HG03460 (cell line): Measurements from ENCODE around the gene ACBD7.

Source experiments
- ATAC-seq: cut with Tn5 transposase; IDR thresholded peaks from one replicate; pipeline ENCODE4 v1.9.1; 2021; ENCODE audit not compliant: unreplicated experiment

Gene ACBD7

DNA sequence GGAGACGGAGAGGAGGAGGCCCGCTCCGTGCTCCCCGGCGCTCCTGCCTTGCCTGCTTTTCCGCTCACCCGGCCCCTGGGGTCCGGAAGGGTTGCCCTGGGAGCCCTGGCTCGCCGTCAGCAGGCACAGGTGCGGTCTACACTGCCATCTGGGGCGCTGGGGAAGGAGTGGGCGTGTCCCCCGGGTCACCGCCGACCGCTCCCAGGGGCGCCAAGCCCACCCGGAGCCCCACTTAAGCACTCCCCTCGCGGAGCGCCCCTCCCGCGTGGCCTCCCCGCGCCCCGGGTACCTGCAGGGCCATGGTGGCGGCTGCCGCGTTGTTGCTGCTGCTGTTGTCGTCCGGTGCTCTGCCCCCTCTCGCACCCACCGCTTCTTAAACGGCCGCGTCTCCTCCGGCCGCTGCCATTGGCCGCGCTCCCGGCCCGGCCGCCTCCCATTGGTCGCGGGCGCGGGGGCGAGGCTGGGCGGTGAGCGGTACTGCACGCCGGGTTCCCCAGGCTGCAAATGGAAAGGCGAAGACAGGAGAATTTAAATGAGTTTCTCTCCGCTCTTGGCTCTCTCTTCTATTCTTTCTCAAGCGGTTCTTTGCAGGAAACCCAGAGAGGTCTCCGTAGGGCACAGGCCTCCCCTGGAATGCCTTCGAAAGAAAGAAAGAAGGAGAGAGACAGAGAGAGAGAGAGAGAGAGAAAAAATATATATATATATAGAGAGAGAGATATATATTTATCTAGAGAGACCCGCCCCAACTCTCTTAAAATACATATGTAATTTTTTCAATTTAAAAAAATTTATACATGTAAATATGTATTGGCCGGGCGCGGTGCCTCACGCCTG is at the start of gene ACBD7:
ACBD7 (minus strand) TSS at position 349 of the 834 bp plus-strand sequence; CDS start at position 301, 48 bp downstream.
- ATAC-seq, result peak; percentile 99

GRCh38 chr10:15137636-15138035 is 49.1 kb upstream of the ACBD7 start:
- ATAC-seq, result no peak

GRCh38 chr10:15137036-15137359 is 48.4 kb upstream of the ACBD7 start:
- no peak for ATAC-seq

GRCh38 chr10:15136129-15137035 is 47.8 kb upstream of the ACBD7 start:
- ATAC-seq, result no peak

- ATAC-seq, result no peak
These were observed 42.8 kb upstream of the ACBD7 start for GRCh38 chr10:15131330-15131729.

DNA sequence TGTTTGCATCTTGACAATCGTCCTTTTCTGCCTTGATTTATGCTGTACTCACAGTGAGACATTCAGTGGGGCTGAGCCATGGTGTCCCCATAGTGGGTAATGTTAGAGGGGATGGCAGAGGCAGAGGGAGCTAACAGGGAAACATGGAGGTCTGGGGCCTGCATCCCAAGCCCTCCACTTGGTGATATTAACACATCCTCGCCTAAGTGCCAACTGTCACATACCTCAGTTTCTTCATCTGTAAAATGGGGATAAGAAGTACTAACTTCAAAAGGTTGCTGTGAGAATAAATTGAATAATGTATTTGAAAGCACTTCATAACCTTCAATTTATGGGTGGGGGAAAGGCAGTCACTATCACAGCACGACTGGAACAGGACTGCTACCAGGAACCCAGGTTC is 36.3 kb upstream of the ACBD7 start:
- ATAC-seq, result no peak

GRCh38 chr10:15124190-15124589 is 35.6 kb upstream of the ACBD7 start:
- ATAC-seq, result no peak

DNA sequence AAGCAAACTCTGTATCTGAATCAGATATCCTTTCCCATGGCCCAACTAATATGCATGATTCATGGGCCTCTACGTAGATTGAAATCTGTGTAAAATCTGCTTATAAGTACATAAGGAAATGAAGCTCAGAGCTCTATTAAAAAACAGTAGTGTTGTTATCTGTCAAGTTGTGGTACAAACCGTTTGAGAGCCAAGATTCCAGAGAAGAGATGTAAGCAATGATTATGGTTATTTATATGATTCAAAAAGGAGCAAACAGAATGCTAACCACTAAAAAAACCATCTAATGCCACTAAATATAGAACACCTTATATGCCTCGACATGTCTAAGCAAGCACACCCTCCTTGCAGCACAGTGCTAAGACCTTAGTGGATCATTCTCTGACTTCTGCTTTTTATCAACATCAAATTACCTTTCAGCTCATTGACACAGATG is 35.2 kb upstream of the ACBD7 start:
- no peak for ATAC-seq

GRCh38 chr10:15122477-15123030 is 34.0 kb upstream of the ACBD7 start:
- peak; percentile 85 for ATAC-seq

GRCh38 chr10:15121707-15122106 is 33.1 kb upstream of the ACBD7 start:
- ATAC-seq, result no peak

- no peak for ATAC-seq
These were observed 31.9 kb upstream of the ACBD7 start for GRCh38 chr10:15120523-15120922.

DNA sequence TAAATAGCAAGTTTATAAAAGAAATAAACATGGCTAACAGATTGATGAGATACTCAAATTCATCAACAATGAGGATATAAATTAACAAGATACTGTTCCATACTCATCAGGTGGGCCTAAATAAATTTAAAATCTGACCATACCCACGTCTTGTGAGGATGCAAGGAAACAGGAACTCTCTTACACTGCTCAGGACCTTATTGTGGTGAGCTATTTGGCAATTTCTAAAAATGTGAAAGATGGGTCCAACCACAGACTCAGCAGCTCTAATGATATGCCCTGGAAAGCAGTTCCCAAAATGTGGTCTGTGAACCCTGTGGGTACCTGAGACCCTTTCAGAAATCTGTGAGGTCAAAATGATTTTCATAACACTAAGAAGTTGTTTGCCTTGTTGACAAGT is 30.0 kb upstream of the ACBD7 start:
- ATAC-seq, result no peak

- ATAC-seq, result no peak
These were observed 27.6 kb upstream of the ACBD7 start for GRCh38 chr10:15116225-15116624.

GRCh38 chr10:15113766-15114165 is 25.2 kb upstream of the ACBD7 start:
- ATAC-seq, result no peak

DNA sequence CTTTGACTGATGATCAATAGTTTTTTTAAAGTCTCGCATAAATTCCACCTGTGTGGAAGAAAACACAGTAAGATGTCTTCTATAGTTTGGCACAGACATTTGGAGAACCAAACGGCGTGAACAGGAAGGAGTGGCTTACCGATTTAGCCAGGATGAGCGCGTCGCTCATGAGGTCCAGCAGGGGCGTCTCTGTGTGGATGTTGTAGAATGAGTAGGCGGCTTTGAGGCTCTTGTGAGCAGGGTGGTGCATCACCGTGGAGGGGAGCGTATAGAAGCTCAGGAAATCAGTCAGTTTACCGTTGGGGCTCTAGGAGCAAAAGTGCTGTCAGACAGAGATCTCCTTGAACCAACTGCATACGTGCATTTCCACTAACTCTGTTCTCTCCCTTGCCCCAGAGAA is 24.1 kb upstream of the ACBD7 start:
- no peak for ATAC-seq

GRCh38 chr10:15106352-15107013 is 17.9 kb upstream of the ACBD7 start:
- ATAC-seq, result no peak

- ATAC-seq, result no peak
These were observed 14.9 kb upstream of the ACBD7 start for GRCh38 chr10:15103513-15103912.

DNA sequence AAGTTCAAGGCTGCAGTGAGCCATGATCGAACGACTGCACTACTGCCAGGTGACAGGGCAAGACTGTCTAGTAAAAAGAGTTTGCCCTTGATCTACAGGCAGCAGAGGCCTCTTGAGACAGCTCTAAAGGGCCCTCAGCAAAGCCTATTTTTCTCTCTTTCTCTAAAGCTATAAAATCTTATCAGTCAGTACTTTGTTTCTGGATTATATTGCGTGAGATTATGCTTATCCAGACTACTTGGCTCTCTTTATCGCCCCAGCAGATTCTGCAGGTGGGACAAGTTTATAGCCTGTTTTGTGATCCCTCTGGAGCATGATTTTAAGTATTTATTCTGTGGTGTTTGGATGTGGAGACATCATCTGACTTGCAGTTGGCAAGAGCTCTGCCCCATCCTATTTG is 11.3 kb upstream of the ACBD7 start:
- ATAC-seq, result no peak

GRCh38 chr10:15097011-15097812 is 8.6 kb upstream of the ACBD7 start, which contains the start of gene RPP38:
Gene RPP38 (plus strand): TSS chr10:15097355. CDS start chr10:15103315, 5,960 bp downstream.
- ATAC-seq, result peak; percentile 84

DNA sequence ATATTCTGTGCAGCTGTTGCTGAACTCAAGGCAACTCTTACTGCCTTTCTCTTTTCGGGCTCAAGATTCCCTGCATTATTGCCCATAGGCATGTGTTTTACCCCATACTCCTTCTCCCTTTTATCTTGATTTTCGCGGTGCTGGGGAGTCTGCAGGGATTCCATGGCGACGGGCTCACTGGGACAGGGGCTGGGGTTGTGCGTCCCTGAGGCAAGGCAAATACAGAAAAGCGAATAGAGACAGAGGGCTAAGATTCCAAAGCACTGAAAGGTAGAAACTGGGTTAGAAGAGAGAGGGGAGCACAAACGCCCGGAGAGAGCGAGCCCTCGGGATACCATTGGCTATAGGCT is 8.1 kb upstream of the ACBD7 start:
- peak; percentile 15 for ATAC-seq
